ENCODE measurements around the gene B4GALNT4. TPM values are rescaled to one million over a fixed set of nuclear protein-coding genes. Genes with fewer than 3 reads are reported as not detected.

The B4GALNT4 gene
- total RNA-seq, 1 donor from 2014 or later = 201 TPM

GRCh38 chr11:363948-364761, 5.1 kb upstream of the B4GALNT4 start:
- peak; percentile 46 for TF ChIP-seq CTCF (conservative IDR thresholded peaks at IDR 0.05)
- no peak overlapping the region for H3K27ac Mint-ChIP-seq (ENCODE audit: unreplicated experiment)
- peaks cover 8% of the 10 kb centered on the region for H3K9me3 Mint-ChIP-seq
- peaks cover 4% of the 10 kb centered on the region for H3K36me3 Mint-ChIP-seq (ENCODE audit: low read depth)
- H3K4me1 Mint-ChIP-seq = peaks cover 16% of the 10 kb centered on the region
- no peak for DNase-seq (ENCODE audit: low read depth, low spot score)
- no peak overlapping the region for H3K4me3 Mint-ChIP-seq
- H3K27me3 Mint-ChIP-seq (ENCODE audit: low read depth) = peaks cover 12% of the 10 kb centered on the region

GRCh38 chr11:364991-365725, 4.1 kb upstream of the B4GALNT4 start:
- Mint-ChIP-seq H3K36me3 (ENCODE audit: low read depth) (peaks cover 4% of the 10 kb centered on the region), H3K4me1 (peaks cover 18% of the 10 kb centered on the region), H3K27me3 (ENCODE audit: low read depth) (peaks cover 9% of the 10 kb centered on the region), H3K27ac (ENCODE audit: unreplicated experiment) (no peak overlapping the region), H3K4me3 (peak overlapping the region; percentile 56), H3K9me3 (peaks cover 5% of the 10 kb centered on the region)
- TF ChIP-seq CTCF (conservative IDR thresholded peaks at IDR 0.05) = no peak
- no peak for DNase-seq (ENCODE audit: low read depth, low spot score)

GRCh38 chr11:365831-366230, 3.5 kb upstream of the B4GALNT4 start:
- Mint-ChIP-seq H3K27me3 (ENCODE audit: low read depth) (peaks cover 9% of the 10 kb centered on the region), H3K4me1 (peaks cover 25% of the 10 kb centered on the region), H3K36me3 (ENCODE audit: low read depth) (peaks cover 4% of the 10 kb centered on the region), H3K9me3 (peaks cover 5% of the 10 kb centered on the region), H3K4me3 (peak overlapping the region; percentile 56), H3K27ac (ENCODE audit: unreplicated experiment) (no peak overlapping the region)
- DNase-seq (ENCODE audit: low read depth, low spot score) = no peak
- no peak for TF ChIP-seq CTCF (conservative IDR thresholded peaks at IDR 0.05)

- Mint-ChIP-seq H3K4me1 (peaks cover 38% of the 10 kb centered on the region), H3K4me3 (peak overlapping the region; percentile 91), H3K36me3 (ENCODE audit: low read depth) (no peaks in the 10 kb centered on the region), H3K9me3 (no peaks in the 10 kb centered on the region), H3K27ac (ENCODE audit: unreplicated experiment) (no peak overlapping the region), H3K27me3 (ENCODE audit: low read depth) (peaks cover 11% of the 10 kb centered on the region)
- no peak for TF ChIP-seq CTCF (conservative IDR thresholded peaks at IDR 0.05)
- DNase-seq (ENCODE audit: low read depth, low spot score) = no peak
Observed at GRCh38 chr11:367956-368413, 1.3 kb upstream of the B4GALNT4 start.

GRCh38 chr11:368414-369335, 624 bp upstream of the B4GALNT4 start:
- no peak for DNase-seq (ENCODE audit: low read depth, low spot score)
- peaks cover 41% of the 10 kb centered on the region for H3K4me1 Mint-ChIP-seq
- H3K36me3 Mint-ChIP-seq (ENCODE audit: low read depth) = peaks cover 2% of the 10 kb centered on the region
- peak overlapping the region; percentile 91 for H3K4me3 Mint-ChIP-seq
- H3K27ac Mint-ChIP-seq (ENCODE audit: unreplicated experiment) = peak overlapping the region; percentile 92
- peaks cover 11% of the 10 kb centered on the region for H3K27me3 Mint-ChIP-seq (ENCODE audit: low read depth)
- no peak for TF ChIP-seq CTCF (conservative IDR thresholded peaks at IDR 0.05)
- H3K9me3 Mint-ChIP-seq = no peaks in the 10 kb centered on the region

Data from neural crest cell (in vitro differentiated cells).